HL-60 (cell line): ENCODE data around the gene TOGARAM2.

Experiments
- CTCF ChIP-seq: IDR thresholded peaks from one replicate; pipeline ENCODE4 v1.5.1; 2011; ENCODE audit warnings: low read length, control low read depth, inconsistent platforms; ENCODE audit not compliant: insufficient read depth
- POLR2AphosphoS5 ChIP-seq: IDR thresholded peaks from 2 replicates; pipeline ENCODE4 v1.6.1; 2012; ENCODE audit warnings: low read depth

- TF ChIP-seq CTCF (peak; percentile 11), POLR2AphosphoS5 (no peak)
Measured at GRCh38 chr2:28956890-28957289, 24.2 kb upstream of the TOGARAM2 start.
